OCI-LY1 (cell line): Measurements from ENCODE around the gene ACTR5.

Experiments
- EZH2 ChIP-seq: fragments of 200-600 bp; sonication (generic), shearing (Covaris generic); IDR thresholded peaks from 2 replicates; pipeline ENCODE4 v1.8.0; 2017; ENCODE audit warnings: borderline replicate concordance, mixed run types, mild to moderate bottlenecking, antibody characterized with exemption, low read length, moderate library complexity, mixed read lengths
- TF ChIP-seq, protein P1 (sequence below): fragments of 200-600 bp; sonication (generic), shearing (Covaris generic); IDR thresholded peaks from 2 replicates; pipeline ENCODE4 v1.5.1; 2017; ENCODE audit warnings: mild to moderate bottlenecking, antibody characterized with exemption, low read length, moderate library complexity, mixed read lengths

DNA sequence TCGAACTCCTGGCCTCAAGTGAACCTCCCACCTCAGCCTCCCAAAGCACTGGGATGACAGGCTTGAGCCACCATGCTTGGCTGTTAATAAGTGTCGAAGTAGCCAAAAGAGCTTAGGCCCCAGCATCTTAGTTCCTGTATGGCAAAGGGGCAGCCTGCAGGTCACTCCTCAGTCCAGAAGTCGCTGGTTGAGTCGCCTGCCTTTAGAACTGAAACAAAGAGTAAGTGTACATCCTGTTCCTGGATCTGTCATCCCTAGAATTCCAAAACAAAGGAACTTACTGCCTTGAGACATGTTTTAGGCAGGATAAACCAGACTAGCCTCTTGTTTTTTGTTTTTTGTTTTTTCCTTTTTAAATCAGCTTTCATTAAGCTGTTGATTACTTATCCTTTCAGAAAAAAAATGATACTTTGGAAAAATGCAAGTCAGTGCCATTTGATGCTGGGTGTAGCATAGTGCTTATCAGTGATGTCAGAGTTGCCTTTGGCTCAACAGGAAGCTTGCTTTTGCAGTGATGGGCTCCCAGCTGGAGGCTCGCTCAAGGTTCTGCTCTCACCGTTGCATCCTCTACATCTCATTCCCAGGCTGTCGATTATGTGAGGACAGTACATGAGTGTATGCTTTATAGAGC is 9.0 kb downstream of the ACTR5 start:
- TF ChIP-seq, protein P1, sequence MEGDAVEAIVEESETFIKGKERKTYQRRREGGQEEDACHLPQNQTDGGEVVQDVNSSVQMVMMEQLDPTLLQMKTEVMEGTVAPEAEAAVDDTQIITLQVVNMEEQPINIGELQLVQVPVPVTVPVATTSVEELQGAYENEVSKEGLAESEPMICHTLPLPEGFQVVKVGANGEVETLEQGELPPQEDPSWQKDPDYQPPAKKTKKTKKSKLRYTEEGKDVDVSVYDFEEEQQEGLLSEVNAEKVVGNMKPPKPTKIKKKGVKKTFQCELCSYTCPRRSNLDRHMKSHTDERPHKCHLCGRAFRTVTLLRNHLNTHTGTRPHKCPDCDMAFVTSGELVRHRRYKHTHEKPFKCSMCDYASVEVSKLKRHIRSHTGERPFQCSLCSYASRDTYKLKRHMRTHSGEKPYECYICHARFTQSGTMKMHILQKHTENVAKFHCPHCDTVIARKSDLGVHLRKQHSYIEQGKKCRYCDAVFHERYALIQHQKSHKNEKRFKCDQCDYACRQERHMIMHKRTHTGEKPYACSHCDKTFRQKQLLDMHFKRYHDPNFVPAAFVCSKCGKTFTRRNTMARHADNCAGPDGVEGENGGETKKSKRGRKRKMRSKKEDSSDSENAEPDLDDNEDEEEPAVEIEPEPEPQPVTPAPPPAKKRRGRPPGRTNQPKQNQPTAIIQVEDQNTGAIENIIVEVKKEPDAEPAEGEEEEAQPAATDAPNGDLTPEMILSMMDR = no peak
- TF ChIP-seq EZH2 = no peak
